Activated T-cell treated with anti-CD3 and anti-CD28 coated beads for 48 hours (primary cell): Measurements from ENCODE around the gene LAMA1.

ENCODE experiments used
- DNase-seq: peaks from one replicate; pipeline ENCODE4 v3.0.0-alpha.2; 2020; ENCODE audit warnings: low read depth

Gene LAMA1

DNA sequence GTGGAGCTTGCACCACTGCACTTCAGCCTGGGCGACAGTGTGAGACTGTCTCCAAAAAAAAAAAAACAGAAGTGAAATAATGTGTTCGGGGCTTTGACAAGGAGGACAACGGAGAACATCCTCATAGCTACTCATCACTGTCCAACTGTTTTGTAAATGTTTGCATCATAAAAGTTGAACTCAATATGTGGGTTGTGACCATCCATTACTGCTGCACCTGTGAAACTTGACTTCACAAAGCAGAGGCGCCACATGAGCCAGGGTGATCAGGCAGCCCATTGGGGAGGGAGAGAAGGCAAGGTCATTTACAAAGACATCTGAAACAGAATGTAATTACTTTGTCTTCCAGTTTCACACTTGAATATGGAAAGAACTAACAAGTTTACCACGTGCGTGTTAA, 61.6 kb downstream of the LAMA1 start:
- no peak for DNase-seq

GRCh38 chr18:7049951-7050350, 67.6 kb downstream of the LAMA1 start:
- no peak for DNase-seq

DNA sequence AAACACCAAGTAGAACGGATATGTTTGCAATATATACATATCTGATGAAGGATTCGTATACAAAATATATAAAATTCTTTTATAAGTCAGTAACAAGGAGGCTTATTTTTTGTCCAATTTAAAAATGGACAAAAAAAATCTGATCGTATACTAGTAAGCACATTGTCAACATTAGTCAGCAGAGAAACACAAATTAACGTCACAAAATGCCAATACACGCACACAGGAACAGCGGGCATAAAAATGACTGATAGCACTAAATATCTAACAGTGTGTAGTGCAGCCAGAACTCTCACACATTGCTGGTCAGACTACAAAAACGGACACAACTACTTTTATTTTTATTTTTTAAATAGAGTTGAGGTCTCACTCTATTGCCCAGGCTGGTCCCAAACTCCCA, 69.5 kb downstream of the LAMA1 start:
- no peak for DNase-seq

DNA sequence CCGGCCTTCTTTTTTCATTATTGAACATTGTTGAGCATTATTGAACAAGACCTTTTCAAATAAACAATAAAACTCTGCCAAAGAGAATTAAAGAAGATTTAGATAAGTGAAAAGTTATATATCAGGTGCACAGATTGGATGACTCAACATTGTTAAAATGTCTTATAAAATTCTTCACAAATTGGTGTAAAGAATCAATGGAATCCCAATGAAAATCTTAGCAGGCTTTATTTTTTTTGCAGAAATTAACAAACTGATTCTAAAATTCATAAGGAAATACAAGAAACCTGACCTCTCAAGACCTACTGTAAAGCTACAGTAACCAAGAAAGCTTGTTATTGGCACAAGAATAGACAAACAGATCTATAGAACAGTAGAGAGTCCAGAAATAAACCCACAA, 70.3 kb downstream of the LAMA1 start:
- DNase-seq: no peak

GRCh38 chr18:7038330-7038851, 79.2 kb downstream of the LAMA1 start:
- no peak for DNase-seq

- DNase-seq: no peak
These were observed 80.1 kb downstream of the LAMA1 start for GRCh38 chr18:7037470-7037869.

GRCh38 chr18:7035807-7036206, 81.8 kb downstream of the LAMA1 start:
- DNase-seq: no peak

- no peak for DNase-seq
These were observed 82.7 kb downstream of the LAMA1 start for GRCh38 chr18:7034924-7035323.

- DNase-seq: no peak
These were observed 85.1 kb downstream of the LAMA1 start for GRCh38 chr18:7032537-7032936.

DNA sequence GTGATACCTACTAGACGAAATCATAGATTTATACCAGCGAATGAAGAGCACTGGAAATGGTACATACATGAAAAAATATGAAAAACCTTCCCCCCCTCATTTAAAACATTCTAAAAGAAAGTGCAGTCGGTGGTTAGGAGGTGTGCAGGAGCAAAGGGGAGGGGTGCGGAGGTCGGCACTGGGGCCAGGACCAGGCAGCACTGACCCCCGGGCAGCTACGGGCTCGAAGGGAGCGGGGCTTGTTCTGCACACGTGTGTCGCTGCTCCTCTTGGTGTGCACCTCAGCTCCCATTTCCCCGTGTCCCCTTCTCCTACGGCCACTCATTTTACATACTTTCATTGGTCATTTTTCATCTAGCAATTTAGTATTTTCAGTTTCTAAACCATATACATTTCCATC, 89.0 kb downstream of the LAMA1 start:
- DNase-seq: no peak

DNA sequence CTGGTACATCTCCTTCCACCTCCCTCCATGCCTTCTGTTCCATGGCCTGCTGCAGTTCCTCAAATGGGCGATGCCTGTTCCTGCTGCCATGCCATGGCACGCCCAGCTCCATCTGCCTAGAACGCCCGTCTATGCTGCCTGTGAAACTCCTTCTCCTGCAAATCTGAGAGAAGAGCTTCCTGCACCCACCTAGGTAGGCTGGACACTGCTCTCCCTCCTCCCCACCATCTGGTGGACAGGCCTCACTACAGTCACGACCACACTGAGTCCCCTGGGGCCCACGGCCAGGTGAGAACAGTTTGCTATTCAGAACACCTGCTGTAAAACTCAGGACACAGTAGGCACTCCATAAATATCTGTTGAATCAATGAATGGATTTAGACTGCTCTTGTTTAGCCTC, 92.4 kb downstream of the LAMA1 start:
- DNase-seq: no peak

DNA sequence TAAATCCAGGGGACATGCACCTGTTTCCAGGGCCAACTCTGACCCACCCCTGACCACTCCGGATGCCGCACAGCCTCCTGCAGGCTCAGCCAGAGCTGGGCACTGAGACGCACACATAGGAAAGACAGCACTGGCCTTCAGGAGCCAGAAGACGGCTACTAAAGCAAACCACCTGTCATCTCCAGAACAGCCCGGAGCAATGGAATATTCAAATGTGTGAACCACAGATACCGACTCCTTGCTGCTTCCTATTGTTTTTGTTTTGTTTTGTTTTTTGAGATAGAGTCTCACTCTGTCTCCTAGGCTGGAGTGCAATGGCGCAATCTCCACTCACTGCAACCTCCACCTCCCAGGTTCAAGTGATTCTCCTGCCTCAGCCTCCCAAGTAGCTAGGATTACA, 94.0 kb downstream of the LAMA1 start:
- DNase-seq: no peak

DNA sequence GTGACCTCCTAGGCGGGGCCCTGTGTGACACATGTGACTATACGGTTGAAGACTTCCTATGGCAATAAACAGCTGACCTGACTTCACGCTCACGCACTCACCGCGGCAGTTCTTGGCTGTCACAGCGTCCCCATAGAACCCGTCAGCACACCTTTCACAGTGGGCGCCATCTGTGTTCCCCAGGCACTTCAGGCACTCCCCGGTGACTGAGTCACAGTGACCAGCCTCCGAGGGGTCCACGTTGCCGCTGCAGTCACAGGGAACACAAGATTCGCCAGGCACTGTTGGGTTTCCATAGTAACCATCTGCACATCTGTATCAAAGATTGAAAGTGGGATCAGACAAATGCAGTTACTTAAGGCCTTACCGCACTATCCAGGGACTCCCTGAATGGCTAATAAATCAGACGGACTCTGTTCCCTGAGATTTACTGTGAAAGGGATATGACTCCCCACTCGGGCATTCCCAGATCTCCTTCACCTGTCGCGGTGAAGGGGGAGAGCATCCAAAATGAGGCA, 94.5 kb downstream of the LAMA1 start:
- DNase-seq: no peak

GRCh38 chr18:7021994-7022840, 95.4 kb downstream of the LAMA1 start:
- no peak for DNase-seq

GRCh38 chr18:7020995-7021777, 96.4 kb downstream of the LAMA1 start:
- no peak for DNase-seq

DNA sequence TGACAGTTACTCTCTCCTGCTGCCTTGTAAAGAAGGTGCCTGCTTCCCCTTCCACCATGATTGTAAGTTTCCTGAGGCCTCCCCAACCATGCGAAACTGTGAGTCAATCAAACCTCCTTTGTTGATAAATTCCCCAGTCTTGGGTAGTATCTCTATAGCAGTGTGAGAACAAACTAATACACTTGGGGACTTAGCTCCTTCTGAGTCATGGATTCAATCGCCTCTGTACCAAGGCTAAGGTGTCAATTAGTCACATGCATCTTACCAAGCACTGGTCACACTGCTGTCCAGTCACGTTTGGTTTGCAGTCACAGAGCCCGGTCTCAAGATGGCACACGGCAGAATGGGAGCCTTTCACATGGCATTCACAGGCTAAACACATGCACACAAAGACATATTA, 100.6 kb downstream of the LAMA1 start:
- no peak for DNase-seq

- DNase-seq: no peak
These were observed 106.5 kb downstream of the LAMA1 start for GRCh38 chr18:7011142-7011541.

DNA sequence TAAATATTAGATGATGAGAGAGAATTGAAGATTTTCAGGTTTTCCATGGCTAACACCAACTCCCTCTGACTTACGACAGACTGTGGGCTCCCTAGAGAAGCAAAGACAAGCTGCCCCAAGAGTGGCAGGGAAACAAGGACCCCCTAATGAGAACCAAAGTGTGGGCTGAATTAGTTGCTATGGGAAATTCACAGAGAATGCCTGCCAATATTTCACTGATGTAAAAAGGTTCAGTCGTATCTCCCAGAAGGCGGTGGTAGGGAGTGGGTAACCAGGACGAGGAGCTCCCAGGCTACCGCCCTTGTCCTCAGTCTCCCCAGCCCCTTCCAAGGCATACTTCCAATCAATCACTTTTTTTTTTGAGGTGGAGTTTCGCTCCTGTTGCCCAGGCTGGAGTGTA, 113.6 kb downstream of the LAMA1 start:
- no peak for DNase-seq

DNA sequence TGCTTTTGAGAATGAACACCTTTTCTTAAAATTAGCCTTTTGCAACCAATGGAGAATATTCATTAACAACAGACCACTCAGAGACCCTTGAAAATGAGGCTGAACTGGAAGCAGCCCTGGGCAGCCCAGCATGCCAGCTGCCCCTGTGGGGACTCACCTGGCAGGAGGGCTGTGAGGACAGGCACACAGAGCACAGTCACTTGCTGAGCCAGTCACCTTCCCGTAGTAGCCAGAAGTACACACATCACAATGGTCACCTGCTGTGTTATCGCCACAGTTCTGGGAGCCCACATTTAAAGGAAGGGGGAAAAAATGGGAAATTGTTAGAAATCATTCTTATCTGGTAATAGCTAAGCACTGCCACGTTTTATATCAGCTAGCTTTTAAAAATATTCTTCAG, 115.5 kb downstream of the LAMA1 start:
- DNase-seq: no peak

DNA sequence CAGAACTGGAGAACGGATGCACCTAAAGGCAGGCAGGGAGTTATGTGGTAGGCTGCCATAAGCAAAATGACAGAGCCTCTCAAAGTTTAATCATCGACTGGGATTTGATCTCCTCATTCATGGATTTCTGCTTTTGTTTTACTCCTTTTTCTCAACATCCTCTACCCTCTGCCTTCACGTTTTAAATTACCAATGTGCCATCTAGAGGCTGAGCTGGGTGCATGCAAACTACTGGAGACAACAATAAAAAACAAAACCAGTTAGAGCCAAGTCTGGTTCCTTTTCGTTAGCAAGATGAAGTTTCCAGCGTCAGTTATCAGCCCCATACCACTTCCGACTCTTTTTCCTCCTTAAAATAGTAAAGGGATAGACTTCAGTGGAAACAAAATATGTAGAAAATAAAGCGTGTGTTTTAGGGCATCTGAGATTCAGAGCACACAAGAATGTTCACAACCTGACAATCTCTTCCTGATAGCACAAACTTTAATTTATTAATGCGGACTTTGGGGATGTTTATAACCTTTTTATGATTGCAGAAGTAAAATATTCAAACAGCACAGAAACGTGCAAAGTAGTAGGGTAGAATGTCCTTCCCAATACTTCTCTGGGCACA, 117.0 kb downstream of the LAMA1 start:
- no peak for DNase-seq

DNA sequence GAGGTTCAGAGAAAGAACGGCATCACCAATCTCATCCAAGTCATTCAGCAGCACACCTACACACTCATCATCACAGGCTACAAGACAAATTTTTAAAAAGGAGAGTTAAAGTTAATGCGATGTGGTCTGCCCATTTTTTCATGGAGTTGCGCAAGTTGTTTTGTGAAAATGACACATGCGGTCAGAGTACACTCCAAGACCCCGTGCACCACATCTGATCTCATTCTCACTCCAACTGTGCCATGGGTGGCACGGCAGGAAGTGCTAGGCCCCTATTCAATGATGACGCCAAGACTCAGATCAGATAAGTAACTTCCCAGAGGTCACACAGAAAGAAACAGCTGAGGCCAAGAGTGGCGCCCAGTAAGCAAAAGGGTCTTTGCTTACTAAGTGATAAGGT, 119.8 kb downstream of the LAMA1 start:
- DNase-seq: no peak

- no peak for DNase-seq
These were observed 122.7 kb downstream of the LAMA1 start for GRCh38 chr18:6994771-6995430.
